Activated naive CD8-positive, alpha-beta T cell treated with anti-CD3 and anti-CD28 coated beads, Interleukin-2, amount 50 U/mL, for 16 hours (primary cell): ENCODE results near the gene ATXN1.
"Not testable (repeated sequence)": the region's sequence is repeated elsewhere in the genome, so short reads cannot be mapped to it uniquely, and the experiment has no call there.

ENCODE experiments used
- DNase-seq: peaks from one replicate; pipeline ENCODE4 v3.0.0-alpha.2; 2020; ENCODE audit warnings: low read depth, low spot score

The ATXN1 gene

GRCh38 chr6:16644540-16645250 is 116.6 kb downstream of the ATXN1 start:
- DNase-seq, result no peak

DNA sequence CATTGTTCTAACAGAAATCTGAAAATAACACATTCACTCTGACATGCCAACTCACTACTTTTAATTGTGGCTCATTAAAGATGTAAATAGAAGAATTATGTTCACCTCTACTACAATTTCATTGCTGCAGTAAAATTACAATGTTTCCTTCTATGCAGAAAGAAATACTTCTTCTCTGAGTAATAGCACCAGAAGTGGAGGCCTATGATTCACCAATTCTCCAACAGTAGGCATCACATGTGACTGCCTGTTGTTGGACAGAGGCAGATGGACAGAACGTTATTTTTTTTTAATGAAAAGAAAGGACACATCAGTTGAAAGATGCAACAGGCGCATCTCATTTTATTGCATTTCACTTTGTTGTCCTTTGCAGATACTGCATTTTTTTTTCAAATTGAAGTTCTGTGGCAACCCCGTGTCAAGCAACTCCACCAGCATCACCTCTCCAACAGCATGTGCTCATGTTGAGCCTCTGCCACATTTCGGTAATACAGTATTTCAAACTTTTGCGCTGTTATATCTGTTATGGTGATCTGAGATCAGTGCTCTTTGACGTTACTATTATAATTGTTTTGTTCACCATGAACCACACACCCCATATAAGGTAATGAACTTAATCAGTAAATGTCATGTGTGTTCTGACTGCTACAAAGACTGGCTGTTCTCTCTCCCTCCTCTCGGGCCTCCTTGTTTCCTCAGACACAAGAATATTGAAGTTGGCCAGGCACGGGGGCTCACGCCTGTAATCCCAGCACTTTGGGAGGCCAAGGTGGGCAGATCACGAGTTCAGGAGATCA is 121.4 kb downstream of the ATXN1 start:
- no peak for DNase-seq

GRCh38 chr6:16637635-16638034 is 123.6 kb downstream of the ATXN1 start:
- no peak for DNase-seq

GRCh38 chr6:16635810-16636602 is 125.3 kb downstream of the ATXN1 start:
- no peak for DNase-seq

GRCh38 chr6:16635291-16635809 is 125.9 kb downstream of the ATXN1 start:
- no peak for DNase-seq

GRCh38 chr6:16634855-16635254 is 126.4 kb downstream of the ATXN1 start:
- no peak for DNase-seq

DNA sequence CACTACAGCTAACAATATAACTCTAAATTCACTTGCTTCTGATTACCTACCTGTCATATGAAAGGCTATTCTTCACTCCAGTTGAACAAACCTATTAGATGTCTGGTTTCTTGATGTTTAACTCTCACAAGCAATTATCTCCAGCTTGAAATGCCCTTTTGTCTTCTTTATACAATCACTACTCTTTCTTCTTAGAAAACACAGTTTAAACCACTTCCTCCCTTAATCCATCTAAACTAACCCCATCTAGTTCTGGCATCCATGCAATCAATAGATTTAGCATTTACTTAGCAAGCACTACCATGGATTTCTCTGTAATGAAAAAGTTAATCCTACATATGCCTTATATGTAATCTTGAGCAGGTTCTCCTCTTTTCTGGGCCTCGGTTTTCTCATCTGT is 127.3 kb downstream of the ATXN1 start:
- DNase-seq, result no peak

- DNase-seq, result no peak
Measured at GRCh38 chr6:16633465-16633864, 127.8 kb downstream of the ATXN1 start.

DNA sequence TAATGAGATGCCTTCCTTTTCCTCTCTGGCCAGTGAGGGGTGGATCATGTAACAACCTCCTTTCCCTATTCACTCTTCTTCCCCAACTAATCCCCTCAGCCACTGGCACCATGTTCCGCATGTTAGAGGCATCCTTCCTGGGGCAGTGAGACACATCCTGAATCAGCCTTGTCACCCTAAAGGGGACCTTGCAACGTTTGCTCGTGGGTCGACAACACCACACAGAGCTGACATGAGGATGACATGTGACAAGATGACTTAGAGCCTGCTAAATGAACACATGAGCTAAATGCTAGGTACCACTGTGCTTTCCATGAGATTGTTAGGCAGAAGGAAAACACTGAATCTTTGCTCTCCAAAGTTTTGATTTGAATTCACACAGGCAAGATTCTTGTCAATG is 129.2 kb downstream of the ATXN1 start:
- no peak for DNase-seq

- DNase-seq, result no peak
Measured at GRCh38 chr6:16630026-16630643, 131.1 kb downstream of the ATXN1 start.

DNA sequence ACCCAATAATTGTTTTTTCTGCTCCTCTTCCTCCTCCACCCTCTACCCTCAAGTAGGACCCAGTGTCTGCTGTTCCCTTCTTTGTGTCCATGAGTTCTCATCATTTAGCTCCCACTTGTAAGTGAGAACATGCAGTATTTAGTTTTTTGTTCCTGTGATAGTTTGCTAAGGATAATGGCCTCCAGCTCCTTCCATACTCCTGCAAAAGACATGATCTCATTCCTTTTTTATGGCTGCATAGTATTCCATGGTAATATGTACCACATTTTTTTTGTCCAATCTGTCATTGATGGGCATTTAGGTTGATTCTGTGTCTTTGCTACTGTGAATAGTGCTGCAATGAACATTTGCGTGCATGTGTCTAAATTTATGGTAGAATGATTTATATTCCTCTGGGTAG is 132.7 kb downstream of the ATXN1 start:
- not testable (repeated sequence) for DNase-seq

- no peak for DNase-seq
Measured at GRCh38 chr6:16626650-16627049, 134.6 kb downstream of the ATXN1 start.

- DNase-seq, result no peak
Measured at GRCh38 chr6:16625291-16626265, 135.7 kb downstream of the ATXN1 start.

DNA sequence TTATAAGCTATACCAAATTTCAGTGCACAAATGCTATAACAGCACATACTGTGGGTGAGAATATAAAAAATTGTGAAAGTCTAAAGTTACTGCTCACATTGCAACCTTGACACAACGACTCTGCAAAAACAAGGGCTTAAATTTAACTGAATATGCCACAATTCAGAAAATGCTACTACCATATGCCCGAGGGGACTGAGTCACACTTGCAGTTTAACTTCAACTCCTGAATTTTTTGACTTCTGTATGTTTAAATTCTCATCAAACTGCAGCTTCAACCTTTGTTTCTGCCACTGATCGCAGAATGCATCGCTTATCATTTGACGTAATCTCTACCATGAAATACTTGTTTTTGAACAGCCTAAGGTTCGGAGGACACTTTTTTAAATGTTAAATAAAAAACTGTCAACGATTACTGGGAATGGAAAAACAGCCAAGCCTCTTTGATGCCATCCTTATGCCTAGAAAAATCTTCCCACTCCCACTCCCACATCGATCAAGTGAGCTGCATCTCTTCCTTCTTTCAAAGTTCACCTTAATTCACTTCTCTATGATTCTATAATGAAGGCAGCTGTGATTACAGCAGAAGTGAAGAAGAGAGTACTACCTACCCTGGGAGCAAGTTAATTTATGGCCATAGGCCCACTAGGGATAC is 136.5 kb downstream of the ATXN1 start:
- DNase-seq, result no peak

- DNase-seq, result no peak
Measured at GRCh38 chr6:16623731-16624130, 137.5 kb downstream of the ATXN1 start.

GRCh38 chr6:16623029-16623653 is 138.1 kb downstream of the ATXN1 start:
- no peak for DNase-seq

DNA sequence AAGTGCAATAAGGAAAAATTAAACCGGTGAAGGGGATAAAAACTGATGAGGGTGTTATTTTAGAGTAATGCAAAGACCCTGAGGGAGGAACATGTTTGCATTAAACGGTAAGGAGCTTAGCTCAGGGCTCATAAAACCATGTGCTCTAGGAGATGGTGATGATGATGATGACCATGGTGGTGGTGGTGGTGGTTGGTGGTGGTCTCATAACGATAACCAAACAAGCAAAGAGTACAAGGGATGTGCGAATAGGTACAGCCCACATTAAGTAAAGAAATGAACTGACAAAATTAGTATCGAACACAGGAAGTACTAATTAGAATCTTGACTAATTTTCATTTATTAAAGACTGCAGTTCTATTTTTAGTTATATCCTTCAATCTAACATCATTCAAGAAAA is 139.1 kb downstream of the ATXN1 start:
- DNase-seq, result no peak

- no peak for DNase-seq
Measured at GRCh38 chr6:16621002-16621401, 140.3 kb downstream of the ATXN1 start.

DNA sequence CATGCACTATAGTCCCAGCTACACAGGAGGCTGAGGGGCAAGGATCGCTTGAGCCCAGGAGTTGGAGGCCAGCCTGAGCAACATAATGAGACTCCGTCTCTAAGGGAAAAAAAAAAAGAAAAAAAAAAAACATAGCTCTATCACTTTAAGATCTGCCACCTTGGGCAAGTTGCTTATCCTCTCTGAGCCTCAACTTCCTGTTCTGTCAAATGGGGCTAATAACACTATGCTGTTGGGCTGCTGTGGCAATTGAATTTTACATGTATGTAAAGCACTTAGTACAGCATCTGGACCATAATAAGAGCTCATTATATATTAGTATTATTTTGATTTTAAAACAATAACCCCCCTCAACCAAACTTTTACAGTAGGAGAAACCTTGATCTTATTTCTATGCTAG is 141.5 kb downstream of the ATXN1 start:
- DNase-seq, result no peak

DNA sequence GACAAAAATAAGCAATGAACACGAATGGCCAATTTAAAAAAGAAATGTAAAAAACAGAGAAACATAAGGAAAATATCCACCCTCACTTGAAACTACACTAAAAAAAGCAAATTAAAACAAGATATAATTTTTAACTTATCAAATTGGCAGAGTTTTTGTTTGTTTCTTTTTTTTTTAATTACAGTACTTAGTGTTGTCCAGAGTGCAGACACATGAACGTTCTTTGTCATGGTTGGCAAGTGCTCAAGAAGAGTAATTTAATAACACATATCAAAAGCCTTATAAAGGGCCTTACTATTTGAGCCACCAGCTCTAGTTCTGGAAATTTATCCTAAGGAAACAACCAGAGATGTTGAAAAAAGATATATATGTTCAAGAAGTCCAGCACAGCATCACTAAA is 142.3 kb downstream of the ATXN1 start:
- DNase-seq, result no peak
